DOHH2 (cell line): ENCODE measurements around the gene DOCK1.

Experiments used
- EZH2phosphoT487 ChIP-seq: fragments of 200-600 bp; sonication (generic); IDR thresholded peaks from 2 replicates; pipeline ENCODE4 v1.6.1; 2017; ENCODE audit warnings: borderline replicate concordance, mild to moderate bottlenecking, antibody characterized with exemption, low read length, moderate library complexity, mixed read lengths
- TF ChIP-seq, protein P1 (sequence below): fragments of 200-600 bp; sonication (generic); IDR thresholded peaks from one replicate; pipeline ENCODE4 v1.5.1; 2014; ENCODE audit warnings: antibody characterized with exemption, mild to moderate bottlenecking, low read depth, low read length; ENCODE audit not compliant: poor library complexity, severe bottlenecking

- TF ChIP-seq, protein P1, sequence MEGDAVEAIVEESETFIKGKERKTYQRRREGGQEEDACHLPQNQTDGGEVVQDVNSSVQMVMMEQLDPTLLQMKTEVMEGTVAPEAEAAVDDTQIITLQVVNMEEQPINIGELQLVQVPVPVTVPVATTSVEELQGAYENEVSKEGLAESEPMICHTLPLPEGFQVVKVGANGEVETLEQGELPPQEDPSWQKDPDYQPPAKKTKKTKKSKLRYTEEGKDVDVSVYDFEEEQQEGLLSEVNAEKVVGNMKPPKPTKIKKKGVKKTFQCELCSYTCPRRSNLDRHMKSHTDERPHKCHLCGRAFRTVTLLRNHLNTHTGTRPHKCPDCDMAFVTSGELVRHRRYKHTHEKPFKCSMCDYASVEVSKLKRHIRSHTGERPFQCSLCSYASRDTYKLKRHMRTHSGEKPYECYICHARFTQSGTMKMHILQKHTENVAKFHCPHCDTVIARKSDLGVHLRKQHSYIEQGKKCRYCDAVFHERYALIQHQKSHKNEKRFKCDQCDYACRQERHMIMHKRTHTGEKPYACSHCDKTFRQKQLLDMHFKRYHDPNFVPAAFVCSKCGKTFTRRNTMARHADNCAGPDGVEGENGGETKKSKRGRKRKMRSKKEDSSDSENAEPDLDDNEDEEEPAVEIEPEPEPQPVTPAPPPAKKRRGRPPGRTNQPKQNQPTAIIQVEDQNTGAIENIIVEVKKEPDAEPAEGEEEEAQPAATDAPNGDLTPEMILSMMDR = no peak
- TF ChIP-seq EZH2phosphoT487 = no peak
These were observed 241.4 kb downstream of the DOCK1 start for GRCh38 chr10:127146661-127147060.
